SK-N-MC (cell line): Measurements from ENCODE around the gene OAS3.

Source experiments
- EZH2 ChIP-seq: fragments of 200-600 bp; sonication (generic); IDR thresholded peaks from one replicate; pipeline ENCODE4 v1.6.1; 2017; ENCODE audit warnings: antibody characterized with exemption
- FOXP2 ChIP-seq: optimal IDR thresholded peaks from 2 replicates; pipeline ENCODE3; 2011; ENCODE audit warnings: mild to moderate bottlenecking, moderate library complexity; ENCODE audit not compliant: insufficient read depth; ENCODE audit errors: extremely low read length, control extremely low read depth
- POLR2AphosphoS5 ChIP-seq: IDR thresholded peaks from 2 replicates; pipeline ENCODE4 v1.6.1; 2012; ENCODE audit warnings: mild to moderate bottlenecking, low read depth, low read length, borderline replicate concordance

GRCh38 chr12:112936927-112937326, 1.3 kb upstream of the OAS3 start:
- TF ChIP-seq POLR2AphosphoS5 (no peak), EZH2 (no peak), FOXP2 (no peak)
